Neural progenitor cell (in vitro differentiated cells): ENCODE results near the gene FAIM2.

Experiments
- EZH2 ChIP-seq: fragments of 200-600 bp; sonication (generic); IDR thresholded peaks from 2 replicates; pipeline ENCODE4 v1.6.1; 2017; ENCODE audit warnings: antibody characterized with exemption, mild to moderate bottlenecking, moderate library complexity
- TF ChIP-seq, protein P1 (sequence below): fragments of 200-600 bp; sonication (generic); IDR thresholded peaks from 2 replicates; pipeline ENCODE4 v1.5.1; 2017; ENCODE audit warnings: antibody characterized with exemption, mild to moderate bottlenecking

DNA sequence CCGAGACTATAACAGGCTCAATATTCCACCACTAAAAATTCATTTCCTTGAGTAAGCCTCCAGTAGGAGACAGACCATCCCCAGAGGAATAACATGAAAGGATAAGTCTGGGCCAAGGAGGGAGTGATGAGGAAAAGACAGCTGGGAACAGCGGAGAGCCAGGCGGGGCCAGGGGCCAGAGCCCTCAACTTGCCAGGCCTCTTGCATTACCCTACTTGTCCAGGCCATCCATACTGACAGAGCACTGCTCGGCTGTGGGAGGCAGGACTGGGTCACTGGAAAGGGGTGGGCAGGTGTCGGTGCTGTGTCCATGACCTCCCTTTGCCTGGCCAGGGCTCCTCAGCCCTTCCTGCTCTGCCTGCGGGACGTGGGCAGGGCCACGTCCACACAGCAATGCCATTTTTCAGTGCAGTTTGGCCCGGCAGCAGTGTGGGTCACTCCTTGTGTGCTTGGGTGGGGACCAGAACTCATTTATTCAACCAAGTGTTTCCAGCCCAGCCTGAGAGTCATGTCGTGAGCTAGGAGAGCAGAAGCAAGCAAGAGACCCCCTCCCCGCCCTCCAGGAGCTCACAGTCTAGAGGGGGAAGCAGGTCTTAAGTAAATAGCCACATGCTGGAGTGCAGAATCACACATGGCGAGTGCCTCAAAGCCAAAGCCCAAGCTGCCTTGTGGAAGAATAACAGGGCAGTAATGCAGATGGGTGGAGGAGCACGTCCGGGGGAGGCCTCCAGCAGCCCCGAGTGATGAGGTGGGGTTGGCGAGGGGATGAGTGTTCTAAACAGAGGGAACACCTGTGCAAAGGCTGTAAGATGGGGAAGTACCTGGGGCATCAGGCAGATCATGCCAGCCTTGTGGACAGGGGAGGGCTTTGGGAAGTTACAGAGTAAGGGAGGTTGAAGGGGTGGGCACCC is 8.9 kb upstream of the FAIM2 start:
- TF ChIP-seq EZH2, result no peak
- TF ChIP-seq, protein P1, sequence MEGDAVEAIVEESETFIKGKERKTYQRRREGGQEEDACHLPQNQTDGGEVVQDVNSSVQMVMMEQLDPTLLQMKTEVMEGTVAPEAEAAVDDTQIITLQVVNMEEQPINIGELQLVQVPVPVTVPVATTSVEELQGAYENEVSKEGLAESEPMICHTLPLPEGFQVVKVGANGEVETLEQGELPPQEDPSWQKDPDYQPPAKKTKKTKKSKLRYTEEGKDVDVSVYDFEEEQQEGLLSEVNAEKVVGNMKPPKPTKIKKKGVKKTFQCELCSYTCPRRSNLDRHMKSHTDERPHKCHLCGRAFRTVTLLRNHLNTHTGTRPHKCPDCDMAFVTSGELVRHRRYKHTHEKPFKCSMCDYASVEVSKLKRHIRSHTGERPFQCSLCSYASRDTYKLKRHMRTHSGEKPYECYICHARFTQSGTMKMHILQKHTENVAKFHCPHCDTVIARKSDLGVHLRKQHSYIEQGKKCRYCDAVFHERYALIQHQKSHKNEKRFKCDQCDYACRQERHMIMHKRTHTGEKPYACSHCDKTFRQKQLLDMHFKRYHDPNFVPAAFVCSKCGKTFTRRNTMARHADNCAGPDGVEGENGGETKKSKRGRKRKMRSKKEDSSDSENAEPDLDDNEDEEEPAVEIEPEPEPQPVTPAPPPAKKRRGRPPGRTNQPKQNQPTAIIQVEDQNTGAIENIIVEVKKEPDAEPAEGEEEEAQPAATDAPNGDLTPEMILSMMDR, result no peak
